ENCODE measurements around the gene ZBTB8A.

DNA sequence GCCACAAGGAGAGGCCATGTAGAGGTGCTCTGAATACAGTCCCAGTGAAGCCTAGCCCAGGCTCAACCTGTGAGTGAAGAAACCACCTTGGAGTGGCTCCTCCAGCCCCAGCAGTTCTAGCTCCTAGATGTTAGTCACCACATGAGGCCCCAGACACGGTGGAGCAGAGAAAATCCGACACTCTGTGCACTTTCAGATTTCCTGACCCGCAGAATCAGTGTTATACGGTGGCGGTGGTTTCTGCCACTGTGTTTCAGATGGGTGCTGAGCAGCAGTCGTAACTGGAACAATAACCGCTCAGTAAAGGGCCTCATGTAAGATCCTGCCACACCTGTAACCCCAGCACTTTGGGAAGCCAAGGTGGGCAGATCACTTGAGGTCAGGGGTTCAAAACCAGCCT is 36.1 kb upstream of the ZBTB8A start:
- TF ChIP-seq, protein P1, sequence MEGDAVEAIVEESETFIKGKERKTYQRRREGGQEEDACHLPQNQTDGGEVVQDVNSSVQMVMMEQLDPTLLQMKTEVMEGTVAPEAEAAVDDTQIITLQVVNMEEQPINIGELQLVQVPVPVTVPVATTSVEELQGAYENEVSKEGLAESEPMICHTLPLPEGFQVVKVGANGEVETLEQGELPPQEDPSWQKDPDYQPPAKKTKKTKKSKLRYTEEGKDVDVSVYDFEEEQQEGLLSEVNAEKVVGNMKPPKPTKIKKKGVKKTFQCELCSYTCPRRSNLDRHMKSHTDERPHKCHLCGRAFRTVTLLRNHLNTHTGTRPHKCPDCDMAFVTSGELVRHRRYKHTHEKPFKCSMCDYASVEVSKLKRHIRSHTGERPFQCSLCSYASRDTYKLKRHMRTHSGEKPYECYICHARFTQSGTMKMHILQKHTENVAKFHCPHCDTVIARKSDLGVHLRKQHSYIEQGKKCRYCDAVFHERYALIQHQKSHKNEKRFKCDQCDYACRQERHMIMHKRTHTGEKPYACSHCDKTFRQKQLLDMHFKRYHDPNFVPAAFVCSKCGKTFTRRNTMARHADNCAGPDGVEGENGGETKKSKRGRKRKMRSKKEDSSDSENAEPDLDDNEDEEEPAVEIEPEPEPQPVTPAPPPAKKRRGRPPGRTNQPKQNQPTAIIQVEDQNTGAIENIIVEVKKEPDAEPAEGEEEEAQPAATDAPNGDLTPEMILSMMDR (IDR thresholded peaks at IDR 0.05): no peak
- no peak for TF ChIP-seq POLR2A (IDR thresholded peaks at IDR 0.05)

Data from breast epithelium (tissue), 3 donors.